Measurements from ENCODE around the gene PAX3.

DNA sequence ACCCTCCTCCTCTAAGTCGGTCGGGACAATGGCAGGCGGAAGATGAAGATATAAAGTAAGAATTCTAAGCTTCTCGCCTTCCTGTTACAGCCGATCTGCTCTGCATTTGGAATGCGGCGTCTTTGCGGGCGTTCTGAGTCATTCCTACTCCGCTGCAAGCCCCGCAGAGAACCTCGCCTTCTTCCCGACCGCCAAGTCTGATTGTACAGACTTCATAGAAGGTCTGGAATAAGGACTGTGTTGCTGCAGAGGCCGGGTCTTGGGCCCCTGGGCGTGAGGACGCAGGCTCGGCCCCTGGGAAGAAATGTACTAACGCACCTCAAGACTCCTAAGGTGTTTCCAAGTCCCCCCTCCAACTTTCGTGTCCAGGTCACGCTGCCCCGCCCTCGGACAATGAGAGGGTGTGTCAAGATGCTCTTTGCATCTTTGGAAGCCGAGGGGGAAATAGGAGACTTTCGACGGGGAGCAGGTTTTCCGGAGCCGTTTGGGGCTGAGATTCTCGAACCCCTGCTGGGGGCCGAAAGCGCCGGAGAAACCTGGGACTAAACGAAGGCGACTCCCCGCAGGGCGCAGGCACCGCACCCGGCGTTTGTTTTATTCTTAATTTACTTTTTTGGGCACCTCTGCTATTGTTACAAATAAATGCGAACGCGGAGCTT lies 12.7 kb upstream of the PAX3 start:
- TF ChIP-seq, protein P1, sequence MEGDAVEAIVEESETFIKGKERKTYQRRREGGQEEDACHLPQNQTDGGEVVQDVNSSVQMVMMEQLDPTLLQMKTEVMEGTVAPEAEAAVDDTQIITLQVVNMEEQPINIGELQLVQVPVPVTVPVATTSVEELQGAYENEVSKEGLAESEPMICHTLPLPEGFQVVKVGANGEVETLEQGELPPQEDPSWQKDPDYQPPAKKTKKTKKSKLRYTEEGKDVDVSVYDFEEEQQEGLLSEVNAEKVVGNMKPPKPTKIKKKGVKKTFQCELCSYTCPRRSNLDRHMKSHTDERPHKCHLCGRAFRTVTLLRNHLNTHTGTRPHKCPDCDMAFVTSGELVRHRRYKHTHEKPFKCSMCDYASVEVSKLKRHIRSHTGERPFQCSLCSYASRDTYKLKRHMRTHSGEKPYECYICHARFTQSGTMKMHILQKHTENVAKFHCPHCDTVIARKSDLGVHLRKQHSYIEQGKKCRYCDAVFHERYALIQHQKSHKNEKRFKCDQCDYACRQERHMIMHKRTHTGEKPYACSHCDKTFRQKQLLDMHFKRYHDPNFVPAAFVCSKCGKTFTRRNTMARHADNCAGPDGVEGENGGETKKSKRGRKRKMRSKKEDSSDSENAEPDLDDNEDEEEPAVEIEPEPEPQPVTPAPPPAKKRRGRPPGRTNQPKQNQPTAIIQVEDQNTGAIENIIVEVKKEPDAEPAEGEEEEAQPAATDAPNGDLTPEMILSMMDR (IDR thresholded peaks at IDR 0.05) = no peak
- no peak for TF ChIP-seq POLR2A (IDR thresholded peaks at IDR 0.05)

Data from Peyer's patch (tissue), 4 donors.